Measurements from ENCODE around the gene ARNT2.

ARNT2 gene

DNA sequence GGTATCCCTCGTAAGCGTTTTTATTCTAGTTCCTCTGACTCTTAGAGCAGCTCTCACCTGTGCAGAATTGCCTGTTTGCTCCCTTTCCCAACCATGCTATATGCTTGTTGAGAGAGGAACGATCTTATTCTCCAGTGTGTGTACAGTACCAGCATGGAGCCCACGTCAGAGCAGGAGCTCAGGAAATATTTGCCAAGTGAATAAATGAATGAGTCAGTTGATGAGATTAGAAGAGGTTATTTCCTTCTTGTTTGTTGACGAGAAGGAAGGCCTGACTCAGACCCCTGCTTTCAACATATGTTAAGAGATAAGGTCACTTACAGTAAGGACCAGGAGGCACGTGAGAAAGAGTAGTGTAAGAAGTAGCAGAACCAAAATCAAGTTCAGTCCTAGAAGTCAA lies 184.6 kb downstream of the ARNT2 start:
- Histone ChIP-seq H4K20me1 (ENCODE audit: insufficient read depth, low read length) (no peaks in the 10 kb centered on the region), H3K9ac (ENCODE audit: low read length) (no peak overlapping the region), H3K4me3 (ENCODE audit: low read length) (no peak overlapping the region), H3K4me1 (ENCODE audit: low read length) (no peaks in the 10 kb centered on the region), H3K36me3 (replicated peaks; ENCODE audit: insufficient read depth, low read length) (no peaks in the 10 kb centered on the region), H3K9me3 (replicated peaks; ENCODE audit: insufficient read depth, low read length) (no peaks in the 10 kb centered on the region), H3K4me2 (ENCODE audit: low read depth, low read length) (no peak overlapping the region), H3K79me2 (ENCODE audit: low read length) (no peaks in the 10 kb centered on the region), H3K27ac (ENCODE audit: low read length) (no peak overlapping the region), H2AFZ (ENCODE audit: low read length) (no peak overlapping the region), H3K9me2 (replicated peaks; ENCODE audit: insufficient read depth, low read length) (no peaks in the 10 kb centered on the region), H3F3A (ENCODE audit: insufficient read depth, low read length) (no peaks in the 10 kb centered on the region), H3K27me3 (replicated peaks; ENCODE audit: insufficient read depth, low read length) (no peaks in the 10 kb centered on the region)
- DNase-seq: no peak
- TF ChIP-seq, protein P1, sequence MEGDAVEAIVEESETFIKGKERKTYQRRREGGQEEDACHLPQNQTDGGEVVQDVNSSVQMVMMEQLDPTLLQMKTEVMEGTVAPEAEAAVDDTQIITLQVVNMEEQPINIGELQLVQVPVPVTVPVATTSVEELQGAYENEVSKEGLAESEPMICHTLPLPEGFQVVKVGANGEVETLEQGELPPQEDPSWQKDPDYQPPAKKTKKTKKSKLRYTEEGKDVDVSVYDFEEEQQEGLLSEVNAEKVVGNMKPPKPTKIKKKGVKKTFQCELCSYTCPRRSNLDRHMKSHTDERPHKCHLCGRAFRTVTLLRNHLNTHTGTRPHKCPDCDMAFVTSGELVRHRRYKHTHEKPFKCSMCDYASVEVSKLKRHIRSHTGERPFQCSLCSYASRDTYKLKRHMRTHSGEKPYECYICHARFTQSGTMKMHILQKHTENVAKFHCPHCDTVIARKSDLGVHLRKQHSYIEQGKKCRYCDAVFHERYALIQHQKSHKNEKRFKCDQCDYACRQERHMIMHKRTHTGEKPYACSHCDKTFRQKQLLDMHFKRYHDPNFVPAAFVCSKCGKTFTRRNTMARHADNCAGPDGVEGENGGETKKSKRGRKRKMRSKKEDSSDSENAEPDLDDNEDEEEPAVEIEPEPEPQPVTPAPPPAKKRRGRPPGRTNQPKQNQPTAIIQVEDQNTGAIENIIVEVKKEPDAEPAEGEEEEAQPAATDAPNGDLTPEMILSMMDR (IDR thresholded peaks at IDR 0.05; ENCODE audit: low read length): no peak
- TF ChIP-seq EZH2 (optimal IDR thresholded peaks at IDR 0.05; ENCODE audit: low read depth, low read length): no peak
- TF ChIP-seq EZH2phosphoT487 (IDR thresholded peaks at IDR 0.05; ENCODE audit: low read length): no peak

DNA sequence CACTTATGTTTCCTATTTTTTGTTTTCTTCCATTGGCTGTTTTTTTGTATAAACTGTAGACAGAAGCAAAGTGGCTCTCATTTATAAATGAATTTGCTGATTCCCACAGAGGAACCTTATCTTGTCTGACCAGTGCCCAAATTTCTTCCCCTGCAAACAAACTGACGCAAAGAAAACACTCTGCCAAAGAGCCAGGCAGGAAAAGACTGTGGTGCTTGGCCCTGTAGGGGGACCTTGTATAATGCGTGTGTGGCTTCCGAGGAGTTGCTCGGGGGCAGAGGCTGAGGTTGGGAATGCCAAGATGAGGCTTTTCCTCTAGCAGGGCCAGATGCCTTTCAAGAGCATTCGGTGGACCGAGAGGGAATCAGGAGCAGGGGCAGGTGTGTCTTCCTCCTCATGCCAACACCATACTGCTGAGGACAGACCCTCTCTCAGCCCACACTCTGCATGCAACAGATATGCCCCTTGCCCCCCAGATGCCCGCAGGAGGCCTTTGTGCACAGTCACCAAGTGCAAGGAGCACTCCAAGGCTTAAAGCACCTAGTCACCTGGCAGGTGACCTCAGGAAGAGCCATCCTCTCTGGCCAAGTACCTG lies 186.7 kb downstream of the ARNT2 start:
- H3K4me2 ChIP-seq (ENCODE audit: low read depth, low read length): no peak overlapping the region
- H3K9ac ChIP-seq (ENCODE audit: low read length): no peak overlapping the region
- H3K27ac ChIP-seq (ENCODE audit: low read length): no peak overlapping the region
- H3K79me2 ChIP-seq (ENCODE audit: low read length): no peaks in the 10 kb centered on the region
- H3F3A ChIP-seq (ENCODE audit: insufficient read depth, low read length): no peaks in the 10 kb centered on the region
- no peaks in the 10 kb centered on the region for H3K4me1 ChIP-seq (ENCODE audit: low read length)
- H3K4me3 ChIP-seq (ENCODE audit: low read length): no peak overlapping the region
- no peak for TF ChIP-seq EZH2phosphoT487 (IDR thresholded peaks at IDR 0.05; ENCODE audit: low read length)
- TF ChIP-seq, protein P1 (IDR thresholded peaks at IDR 0.05; ENCODE audit: low read length): no peak
- TF ChIP-seq EZH2 (optimal IDR thresholded peaks at IDR 0.05; ENCODE audit: low read depth, low read length): no peak
- H4K20me1 ChIP-seq (ENCODE audit: insufficient read depth, low read length): no peaks in the 10 kb centered on the region
- no peaks in the 10 kb centered on the region for H3K27me3 ChIP-seq (replicated peaks; ENCODE audit: insufficient read depth, low read length)
- DNase-seq: no peak
- no peak overlapping the region for H2AFZ ChIP-seq (ENCODE audit: low read length)
- H3K9me2 ChIP-seq (replicated peaks; ENCODE audit: insufficient read depth, low read length): no peaks in the 10 kb centered on the region
- H3K9me3 ChIP-seq (replicated peaks; ENCODE audit: insufficient read depth, low read length): no peaks in the 10 kb centered on the region
- no peaks in the 10 kb centered on the region for H3K36me3 ChIP-seq (replicated peaks; ENCODE audit: insufficient read depth, low read length)

DNA sequence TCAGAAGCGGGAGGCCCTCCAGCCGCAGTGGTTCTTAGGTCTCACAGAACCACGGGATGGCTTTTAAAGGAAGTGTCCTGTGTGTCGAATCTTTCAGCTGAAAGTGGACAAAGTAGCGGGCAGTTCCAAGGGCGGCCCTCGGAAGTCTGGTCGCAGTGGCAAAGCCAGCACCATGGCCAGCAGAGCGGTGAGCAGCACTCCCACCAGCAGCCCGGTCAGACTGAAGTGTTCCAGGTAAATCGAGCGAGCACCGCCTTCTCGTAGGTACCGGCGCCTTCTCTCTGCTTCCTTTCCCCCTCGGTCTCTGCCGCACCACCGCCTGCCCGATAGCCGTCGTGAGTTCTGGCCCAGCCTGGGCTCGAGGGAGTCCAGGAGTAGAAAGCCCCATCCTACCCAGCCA lies 187.3 kb downstream of the ARNT2 start:
- no peak overlapping the region for H2AFZ ChIP-seq (ENCODE audit: low read length)
- H3K36me3 ChIP-seq (replicated peaks; ENCODE audit: insufficient read depth, low read length): no peaks in the 10 kb centered on the region
- no peak overlapping the region for H3K4me3 ChIP-seq (ENCODE audit: low read length)
- H3K9ac ChIP-seq (ENCODE audit: low read length): no peak overlapping the region
- DNase-seq: no peak
- H3K4me1 ChIP-seq (ENCODE audit: low read length): no peaks in the 10 kb centered on the region
- no peaks in the 10 kb centered on the region for H3K79me2 ChIP-seq (ENCODE audit: low read length)
- no peaks in the 10 kb centered on the region for H3K9me2 ChIP-seq (replicated peaks; ENCODE audit: insufficient read depth, low read length)
- H4K20me1 ChIP-seq (ENCODE audit: insufficient read depth, low read length): no peaks in the 10 kb centered on the region
- H3K4me2 ChIP-seq (ENCODE audit: low read depth, low read length): no peak overlapping the region
- H3F3A ChIP-seq (ENCODE audit: insufficient read depth, low read length): no peaks in the 10 kb centered on the region
- TF ChIP-seq EZH2 (optimal IDR thresholded peaks at IDR 0.05; ENCODE audit: low read depth, low read length) (no peak), EZH2phosphoT487 (IDR thresholded peaks at IDR 0.05; ENCODE audit: low read length) (no peak)
- TF ChIP-seq, protein P1 (IDR thresholded peaks at IDR 0.05; ENCODE audit: low read length): no peak
- H3K27me3 ChIP-seq (replicated peaks; ENCODE audit: insufficient read depth, low read length): no peaks in the 10 kb centered on the region
- H3K9me3 ChIP-seq (replicated peaks; ENCODE audit: insufficient read depth, low read length): no peaks in the 10 kb centered on the region
- no peak overlapping the region for H3K27ac ChIP-seq (ENCODE audit: low read length)
